ENCODE data around the gene RBPMS2.
A peak's percentile ranks its signal among the peaks of the same experiment; 100 is the strongest.
"Not testable (repeated sequence)": the region's sequence is repeated elsewhere in the genome, so short reads cannot be mapped to it uniquely, and the experiment has no call there.

The RBPMS2 gene

GRCh38 chr15:64754663-64755426 lies 20.5 kb downstream of the RBPMS2 start:
- DNase-seq (ENCODE audit: low read depth, low spot score) = no peak

GRCh38 chr15:64753480-64754185 lies 21.8 kb downstream of the RBPMS2 start:
- DNase-seq (ENCODE audit: low read depth, low spot score) = no peak

- DNase-seq (ENCODE audit: low read depth, low spot score) = peak; percentile 70
These were observed 23.9 kb downstream of the RBPMS2 start for GRCh38 chr15:64751464-64751863.

GRCh38 chr15:64749999-64750657 lies 25.3 kb downstream of the RBPMS2 start:
- DNase-seq (ENCODE audit: low read depth, low spot score) = peak; percentile 90

GRCh38 chr15:64749167-64749566 lies 26.2 kb downstream of the RBPMS2 start:
- no peak for DNase-seq (ENCODE audit: low read depth, low spot score)

- DNase-seq (ENCODE audit: low read depth, low spot score) = no peak
These were observed 27.1 kb downstream of the RBPMS2 start for GRCh38 chr15:64748251-64748650.

GRCh38 chr15:64747578-64747977 lies 27.8 kb downstream of the RBPMS2 start:
- DNase-seq (ENCODE audit: low read depth, low spot score) = no peak

- no peak for DNase-seq (ENCODE audit: low read depth, low spot score)
These were observed 28.5 kb downstream of the RBPMS2 start for GRCh38 chr15:64746921-64747320.

- no peak for DNase-seq (ENCODE audit: low read depth, low spot score)
These were observed 29.0 kb downstream of the RBPMS2 start for GRCh38 chr15:64746356-64746755.

- DNase-seq (ENCODE audit: low read depth, low spot score) = no peak
These were observed 31.7 kb downstream of the RBPMS2 start for GRCh38 chr15:64743691-64744090.

GRCh38 chr15:64742921-64743320 lies 32.5 kb downstream of the RBPMS2 start:
- DNase-seq (ENCODE audit: low read depth, low spot score) = no peak

- no peak for DNase-seq (ENCODE audit: low read depth, low spot score)
These were observed 33.0 kb downstream of the RBPMS2 start for GRCh38 chr15:64742385-64742784.

- not testable (repeated sequence) for DNase-seq (ENCODE audit: low read depth, low spot score)
These were observed 33.7 kb downstream of the RBPMS2 start for GRCh38 chr15:64741708-64742107.

- no peak for DNase-seq (ENCODE audit: low read depth, low spot score)
These were observed 34.8 kb downstream of the RBPMS2 start for GRCh38 chr15:64740311-64741170.

GRCh38 chr15:64739577-64740143 lies 35.7 kb downstream of the RBPMS2 start:
- DNase-seq (ENCODE audit: low read depth, low spot score) = no peak

- DNase-seq (ENCODE audit: low read depth, low spot score) = no peak
These were observed 36.2 kb downstream of the RBPMS2 start for GRCh38 chr15:64739156-64739555.

- DNase-seq (ENCODE audit: low read depth, low spot score) = no peak
These were observed 36.9 kb downstream of the RBPMS2 start for GRCh38 chr15:64738226-64739095.

- peak; percentile 12 for DNase-seq (ENCODE audit: low read depth, low spot score)
These were observed 43.1 kb downstream of the RBPMS2 start for GRCh38 chr15:64732156-64732860.

GRCh38 chr15:64731805-64732151 lies 43.6 kb downstream of the RBPMS2 start:
- DNase-seq (ENCODE audit: low read depth, low spot score) = peak; percentile 56
